Panc1 (cell line): ENCODE results near the gene TMEM121.

Experiments
- POLR2AphosphoS5 ChIP-seq: IDR thresholded peaks from 2 replicates; pipeline ENCODE4 v1.6.1; 2012; ENCODE audit warnings: mild to moderate bottlenecking, low read depth, low read length, moderate library complexity
- REST ChIP-seq, 2 experiments: IDR thresholded peaks; 2 replicates each; pipeline ENCODE4 v1.6.1; 2011 to 2012; ENCODE audit warnings: low read depth in 2 of 2, control low read depth in 1 of 2, low read length in 1 of 2, mild to moderate bottlenecking in 1 of 2, moderate library complexity in 1 of 2; ENCODE audit not compliant: insufficient read depth in 1 of 2
- SIN3A ChIP-seq: IDR thresholded peaks from 2 replicates; pipeline ENCODE4 v1.6.1; 2012; ENCODE audit warnings: low read depth, mild to moderate bottlenecking, low read length, moderate library complexity, borderline replicate concordance; ENCODE audit not compliant: insufficient read depth
- TCF7L2 ChIP-seq: IDR thresholded peaks from 2 replicates; pipeline ENCODE4 v1.6.1; 2011; ENCODE audit warnings: mild to moderate bottlenecking, low read depth, low read length, inconsistent platforms
- TF ChIP-seq, protein P1 (sequence below): fragments of 450-650 bp; IDR thresholded peaks from 2 replicates; pipeline ENCODE4 v1.5.1; 2017; ENCODE audit warnings: mild to moderate bottlenecking

- TF ChIP-seq, protein P1, sequence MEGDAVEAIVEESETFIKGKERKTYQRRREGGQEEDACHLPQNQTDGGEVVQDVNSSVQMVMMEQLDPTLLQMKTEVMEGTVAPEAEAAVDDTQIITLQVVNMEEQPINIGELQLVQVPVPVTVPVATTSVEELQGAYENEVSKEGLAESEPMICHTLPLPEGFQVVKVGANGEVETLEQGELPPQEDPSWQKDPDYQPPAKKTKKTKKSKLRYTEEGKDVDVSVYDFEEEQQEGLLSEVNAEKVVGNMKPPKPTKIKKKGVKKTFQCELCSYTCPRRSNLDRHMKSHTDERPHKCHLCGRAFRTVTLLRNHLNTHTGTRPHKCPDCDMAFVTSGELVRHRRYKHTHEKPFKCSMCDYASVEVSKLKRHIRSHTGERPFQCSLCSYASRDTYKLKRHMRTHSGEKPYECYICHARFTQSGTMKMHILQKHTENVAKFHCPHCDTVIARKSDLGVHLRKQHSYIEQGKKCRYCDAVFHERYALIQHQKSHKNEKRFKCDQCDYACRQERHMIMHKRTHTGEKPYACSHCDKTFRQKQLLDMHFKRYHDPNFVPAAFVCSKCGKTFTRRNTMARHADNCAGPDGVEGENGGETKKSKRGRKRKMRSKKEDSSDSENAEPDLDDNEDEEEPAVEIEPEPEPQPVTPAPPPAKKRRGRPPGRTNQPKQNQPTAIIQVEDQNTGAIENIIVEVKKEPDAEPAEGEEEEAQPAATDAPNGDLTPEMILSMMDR = no peak
- no peak for TF ChIP-seq REST (IDR thresholded peaks at IDR 0.05; ENCODE audit: insufficient read depth in 1 of 2, low read depth in 2 of 2, low read length in 1 of 2)
- no peak for TF ChIP-seq POLR2AphosphoS5
- no peak for TF ChIP-seq SIN3A
- TF ChIP-seq TCF7L2 = no peak
These were observed 42.7 kb downstream of the TMEM121 start for GRCh38 chr14:105568859-105569766.
